ENCODE data around the gene KIRREL1. TPM values are rescaled to one million over a fixed set of nuclear protein-coding genes. Genes with fewer than 3 reads are reported as not detected.

KIRREL1 gene
- total RNA-seq, 1 experiment from 2014 or later: 145 TPM

GRCh38 chr1:158077411-158078256 is 84.2 kb downstream of the KIRREL1 start:
- H3K27ac ChIP-seq (ENCODE audit: low read length): no peak overlapping the region
- H3K4me1 ChIP-seq (ENCODE audit: control insufficient read depth, insufficient read depth, low read length): no peaks in the 10 kb centered on the region
- in situ Hi-C loops (cut with HindIII; ENCODE audit: low pct_unique_long_range_greater_than_20kb, low sequenced_read_pairs): no loop called here
- H3K36me3 ChIP-seq (ENCODE audit: control insufficient read depth, insufficient read depth, low read length): peaks cover 11% of the 10 kb centered on the region
- CTCF ChIA-PET: no interaction called here
- DNase-seq (ENCODE audit: low read depth, low spot score): no peak
- ATAC-seq: no peak
- intact Hi-C loops (cut with micrococcal nuclease; ENCODE audit: unreplicated experiment): no loop called here
- no TSS peak for BruUV-seq (replicated peaks)
- POLR2A ChIA-PET: no interaction called here
- TF ChIP-seq, protein P1, sequence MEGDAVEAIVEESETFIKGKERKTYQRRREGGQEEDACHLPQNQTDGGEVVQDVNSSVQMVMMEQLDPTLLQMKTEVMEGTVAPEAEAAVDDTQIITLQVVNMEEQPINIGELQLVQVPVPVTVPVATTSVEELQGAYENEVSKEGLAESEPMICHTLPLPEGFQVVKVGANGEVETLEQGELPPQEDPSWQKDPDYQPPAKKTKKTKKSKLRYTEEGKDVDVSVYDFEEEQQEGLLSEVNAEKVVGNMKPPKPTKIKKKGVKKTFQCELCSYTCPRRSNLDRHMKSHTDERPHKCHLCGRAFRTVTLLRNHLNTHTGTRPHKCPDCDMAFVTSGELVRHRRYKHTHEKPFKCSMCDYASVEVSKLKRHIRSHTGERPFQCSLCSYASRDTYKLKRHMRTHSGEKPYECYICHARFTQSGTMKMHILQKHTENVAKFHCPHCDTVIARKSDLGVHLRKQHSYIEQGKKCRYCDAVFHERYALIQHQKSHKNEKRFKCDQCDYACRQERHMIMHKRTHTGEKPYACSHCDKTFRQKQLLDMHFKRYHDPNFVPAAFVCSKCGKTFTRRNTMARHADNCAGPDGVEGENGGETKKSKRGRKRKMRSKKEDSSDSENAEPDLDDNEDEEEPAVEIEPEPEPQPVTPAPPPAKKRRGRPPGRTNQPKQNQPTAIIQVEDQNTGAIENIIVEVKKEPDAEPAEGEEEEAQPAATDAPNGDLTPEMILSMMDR (IDR thresholded peaks at IDR 0.05): no peak
- TF ChIP-seq POLR2AphosphoS5 (IDR thresholded peaks at IDR 0.05; ENCODE audit: low read depth, low read length) (no peak), TCF7L2 (IDR thresholded peaks at IDR 0.05; ENCODE audit: low read depth, low read length) (no peak), SIN3A (IDR thresholded peaks at IDR 0.05; ENCODE audit: borderline replicate concordance, insufficient read depth, low read depth, low read length) (no peak)
- TF ChIP-seq, protein P2, sequence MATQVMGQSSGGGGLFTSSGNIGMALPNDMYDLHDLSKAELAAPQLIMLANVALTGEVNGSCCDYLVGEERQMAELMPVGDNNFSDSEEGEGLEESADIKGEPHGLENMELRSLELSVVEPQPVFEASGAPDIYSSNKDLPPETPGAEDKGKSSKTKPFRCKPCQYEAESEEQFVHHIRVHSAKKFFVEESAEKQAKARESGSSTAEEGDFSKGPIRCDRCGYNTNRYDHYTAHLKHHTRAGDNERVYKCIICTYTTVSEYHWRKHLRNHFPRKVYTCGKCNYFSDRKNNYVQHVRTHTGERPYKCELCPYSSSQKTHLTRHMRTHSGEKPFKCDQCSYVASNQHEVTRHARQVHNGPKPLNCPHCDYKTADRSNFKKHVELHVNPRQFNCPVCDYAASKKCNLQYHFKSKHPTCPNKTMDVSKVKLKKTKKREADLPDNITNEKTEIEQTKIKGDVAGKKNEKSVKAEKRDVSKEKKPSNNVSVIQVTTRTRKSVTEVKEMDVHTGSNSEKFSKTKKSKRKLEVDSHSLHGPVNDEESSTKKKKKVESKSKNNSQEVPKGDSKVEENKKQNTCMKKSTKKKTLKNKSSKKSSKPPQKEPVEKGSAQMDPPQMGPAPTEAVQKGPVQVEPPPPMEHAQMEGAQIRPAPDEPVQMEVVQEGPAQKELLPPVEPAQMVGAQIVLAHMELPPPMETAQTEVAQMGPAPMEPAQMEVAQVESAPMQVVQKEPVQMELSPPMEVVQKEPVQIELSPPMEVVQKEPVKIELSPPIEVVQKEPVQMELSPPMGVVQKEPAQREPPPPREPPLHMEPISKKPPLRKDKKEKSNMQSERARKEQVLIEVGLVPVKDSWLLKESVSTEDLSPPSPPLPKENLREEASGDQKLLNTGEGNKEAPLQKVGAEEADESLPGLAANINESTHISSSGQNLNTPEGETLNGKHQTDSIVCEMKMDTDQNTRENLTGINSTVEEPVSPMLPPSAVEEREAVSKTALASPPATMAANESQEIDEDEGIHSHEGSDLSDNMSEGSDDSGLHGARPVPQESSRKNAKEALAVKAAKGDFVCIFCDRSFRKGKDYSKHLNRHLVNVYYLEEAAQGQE (IDR thresholded peaks at IDR 0.05; ENCODE audit: insufficient read depth in 1 of 2, low read depth in 2 of 2, low read length in 1 of 2): no peak
- H3K4me3 ChIP-seq (ENCODE audit: low read depth in 2 of 2, low read length in 2 of 2): no peak overlapping the region
- no peaks in the 10 kb centered on the region for H3K9me3 ChIP-seq (ENCODE audit: control insufficient read depth, insufficient read depth, low read depth, low read length)
- no peaks in the 10 kb centered on the region for H3K27me3 ChIP-seq (ENCODE audit: control insufficient read depth, insufficient read depth, low read length)

- TF ChIP-seq TCF7L2 (IDR thresholded peaks at IDR 0.05; ENCODE audit: low read depth, low read length): no peak
- no peak for TF ChIP-seq POLR2AphosphoS5 (IDR thresholded peaks at IDR 0.05; ENCODE audit: low read depth, low read length)
- no peak for TF ChIP-seq SIN3A (IDR thresholded peaks at IDR 0.05; ENCODE audit: borderline replicate concordance, insufficient read depth, low read depth, low read length)
- TF ChIP-seq, protein P2 (IDR thresholded peaks at IDR 0.05; ENCODE audit: insufficient read depth in 1 of 2, low read depth in 2 of 2, low read length in 1 of 2): no peak
- TF ChIP-seq, protein P1 (IDR thresholded peaks at IDR 0.05): no peak
- in situ Hi-C loops (cut with HindIII; ENCODE audit: low pct_unique_long_range_greater_than_20kb, low sequenced_read_pairs): no loop called here
- CTCF ChIA-PET: no interaction called here
These were observed 85.2 kb downstream of the KIRREL1 start for GRCh38 chr1:158078569-158079080.

More at GRCh38 chr1:158078569-158079080, 85.2 kb downstream of the KIRREL1 start:
- Histone ChIP-seq H3K9me3 (ENCODE audit: control insufficient read depth, insufficient read depth, low read depth, low read length) (no peaks in the 10 kb centered on the region), H3K36me3 (ENCODE audit: control insufficient read depth, insufficient read depth, low read length) (peaks cover 11% of the 10 kb centered on the region), H3K4me3 (ENCODE audit: low read depth in 2 of 2, low read length in 2 of 2) (no peak overlapping the region), H3K27ac (ENCODE audit: low read length) (no peak overlapping the region), H3K4me1 (ENCODE audit: control insufficient read depth, insufficient read depth, low read length) (no peaks in the 10 kb centered on the region), H3K27me3 (ENCODE audit: control insufficient read depth, insufficient read depth, low read length) (no peaks in the 10 kb centered on the region)
- no peak for ATAC-seq
- no TSS peak for BruUV-seq (replicated peaks)
- DNase-seq (ENCODE audit: low read depth, low spot score): no peak
- intact Hi-C loops (cut with micrococcal nuclease; ENCODE audit: unreplicated experiment): no loop called here
- POLR2A ChIA-PET: no interaction called here

Data from Panc1 (cell line).